Activated CD8-positive, alpha-beta memory T cell treated with anti-CD3 and anti-CD28 coated beads, Interleukin-2, amount 50 U/mL, for 1 hour (primary cell): ENCODE measurements around the gene WFDC10A.
"Not testable (repeated sequence)": the region's sequence is repeated elsewhere in the genome, so short reads cannot be mapped to it uniquely, and the experiment has no call there.

Experiments
- DNase-seq: peaks from one replicate; pipeline ENCODE4 v3.0.0-alpha.2; 2020; ENCODE audit errors: extremely low read depth

Gene WFDC10A

GRCh38 chr20:45647441-45648050 is 18.0 kb downstream of the WFDC10A start:
- DNase-seq = no peak

DNA sequence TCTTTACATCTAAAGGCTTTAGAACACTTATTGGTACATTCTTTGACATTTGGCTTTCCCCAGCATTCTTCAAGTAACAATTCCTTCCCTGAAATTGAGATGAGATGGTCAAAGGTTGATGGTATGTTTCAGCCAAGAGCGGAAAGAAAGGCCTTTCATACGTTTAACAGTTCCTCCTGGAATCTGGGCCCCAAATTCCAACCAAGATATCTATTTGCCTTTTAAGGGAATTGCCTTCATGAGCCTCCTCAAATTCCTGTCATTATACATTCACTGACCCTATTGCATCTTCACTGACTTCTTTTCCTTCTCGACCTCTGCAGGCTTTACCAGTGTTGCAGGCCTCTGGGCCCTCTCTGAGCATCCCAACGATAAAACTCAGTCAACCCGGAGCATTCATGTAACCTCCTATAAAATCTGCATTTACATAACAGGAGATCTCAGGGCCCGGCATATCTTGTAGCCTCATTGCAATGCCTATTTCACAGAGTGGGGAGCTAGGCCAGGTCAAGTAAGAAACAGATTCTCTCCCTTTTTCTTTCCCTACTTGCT is 19.8 kb downstream of the WFDC10A start:
- DNase-seq = no peak

DNA sequence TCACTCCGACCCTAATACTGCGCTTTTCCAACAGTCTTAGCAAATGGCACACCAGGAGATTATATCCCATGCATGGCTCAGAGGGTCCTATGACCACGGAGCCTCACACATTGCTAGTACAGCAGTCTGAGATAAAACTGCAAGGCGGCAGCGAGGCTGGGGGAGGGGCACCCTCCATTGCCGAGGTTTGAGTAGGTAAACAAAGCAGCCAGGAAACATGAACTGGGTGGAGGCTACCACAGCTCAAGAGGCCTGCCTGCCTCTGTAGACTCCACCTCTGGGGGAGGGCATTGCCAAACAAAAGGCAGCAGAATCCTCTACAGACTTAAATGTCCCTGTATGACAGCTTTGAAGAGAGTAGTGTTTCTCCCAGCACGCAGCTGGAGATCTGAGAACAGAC is 22.2 kb downstream of the WFDC10A start:
- DNase-seq = not testable (repeated sequence)

GRCh38 chr20:45657038-45657437 is 27.5 kb downstream of the WFDC10A start:
- DNase-seq = not testable (repeated sequence)

GRCh38 chr20:45670139-45670538 is 40.6 kb downstream of the WFDC10A start, which contains the start of gene WFDC11:
Gene WFDC11 (minus strand): TSS chr20:45670239. CDS start chr20:45650600, 19,639 bp downstream.
- no peak for DNase-seq

- no peak for DNase-seq
Observed at GRCh38 chr20:45672765-45673164, 43.2 kb downstream of the WFDC10A start.

DNA sequence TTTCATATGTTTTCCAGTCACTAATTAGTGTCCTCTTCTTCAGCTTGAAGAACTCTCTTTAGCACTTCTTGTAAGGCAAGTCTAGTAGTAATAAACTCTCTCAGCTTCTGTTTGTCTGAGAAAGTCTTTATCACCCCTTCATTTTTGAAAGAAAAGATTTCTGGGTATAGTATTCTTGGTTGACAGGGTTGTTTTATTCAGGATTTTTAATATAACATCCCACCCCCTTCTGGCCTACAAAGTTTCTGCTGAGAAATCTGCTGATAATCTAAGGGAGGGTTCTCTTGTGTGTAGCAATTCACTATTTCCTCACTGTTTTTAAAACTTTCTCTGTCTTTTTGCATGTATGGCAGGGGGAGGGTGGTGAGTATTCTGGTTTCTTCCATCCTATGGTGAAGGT is 50.1 kb downstream of the WFDC10A start:
- no peak for DNase-seq
